A673 (cell line): ENCODE results near the gene RNF2. TPM values are rescaled to one million over a fixed set of nuclear protein-coding genes. Genes with fewer than 3 reads are reported as not detected.

Experiments used
- BruUV-seq: library from RNA; stranded (reverse); fragments of 400-500 nt; replicated peaks from 2 replicates; lab custom pipeline; 2021; lab: Mats Ljungman, UMichigan
- CTCF ChIA-PET: fragments of 300-600 bp; sonication (Branson Sonifier 250); formaldehyde crosslinking; loops from one replicate; lab custom pipeline; 2022; ENCODE audit warnings: antibody characterized with exemption; lab: Charles Lee
- POLR2A ChIA-PET: fragments of 300-600 bp; sonication (Branson Sonifier 250); formaldehyde crosslinking; loops from one replicate; lab custom pipeline; 2022; ENCODE audit warnings: antibody characterized with exemption; ENCODE audit not compliant: low non-redundant PET; lab: Charles Lee
- DNase-seq: peaks from one replicate; pipeline ENCODE4 v3.0.0-alpha.2; 2015; ENCODE audit warnings: low spot score
- H3K27ac ChIP-seq: fragments of 200-600 bp; sonication (generic); 2 replicates; pipeline ENCODE4 v1.5.1; 2016; ENCODE audit warnings: mixed run types, low read depth, mild to moderate bottlenecking, mixed read lengths, antibody characterized with exemption, low read length; ENCODE audit not compliant: poor library complexity, severe bottlenecking
- H3K27me3 ChIP-seq: fragments of 200-600 bp; sonication (generic); replicated peaks from 2 replicates; pipeline ENCODE4 v1.6.1; 2017; ENCODE audit warnings: mixed run types, low read depth, mild to moderate bottlenecking, mixed read lengths, antibody characterized with exemption, low read length; ENCODE audit not compliant: insufficient read depth, poor library complexity
- H3K36me3 ChIP-seq: fragments of 200-600 bp; sonication (generic); 2 replicates; pipeline ENCODE4 v1.6.1; 2016; ENCODE audit warnings: mixed run types, mild to moderate bottlenecking, mixed read lengths, antibody characterized with exemption, low read length; ENCODE audit not compliant: insufficient read depth, poor library complexity, severe bottlenecking
- H3K4me1 ChIP-seq: fragments of 200-600 bp; sonication (generic); 2 replicates; pipeline ENCODE4 v1.6.1; 2017; ENCODE audit warnings: mixed run types, mild to moderate bottlenecking, mixed read lengths, antibody characterized with exemption, low read length; ENCODE audit not compliant: insufficient read depth, poor library complexity, severe bottlenecking
- H3K4me3 ChIP-seq: fragments of 200-600 bp; sonication (generic); 2 replicates; pipeline ENCODE4 v1.5.1; 2016; ENCODE audit warnings: low read depth, mixed run types, mild to moderate bottlenecking, mixed read lengths, low read length; ENCODE audit not compliant: poor library complexity, severe bottlenecking
- H3K9me3 ChIP-seq: fragments of 200-600 bp; sonication (generic); 2 replicates; pipeline ENCODE4 v1.6.1; 2016; ENCODE audit warnings: mixed run types, low read depth, mild to moderate bottlenecking, mixed read lengths, antibody characterized with exemption, low read length; ENCODE audit not compliant: poor library complexity, severe bottlenecking
- CTCF ChIP-seq: fragments of 300-800, 200-600 bp; sonication (generic); conservative IDR thresholded peaks from 2 replicates; pipeline ENCODE4 v1.5.1; 2017; ENCODE audit warnings: low read depth, mild to moderate bottlenecking, antibody characterized with exemption, low read length, moderate library complexity, mixed read lengths
- EZH2 ChIP-seq: fragments of 200-600 bp; sonication (generic); IDR thresholded peaks from 2 replicates; pipeline ENCODE4 v1.6.1; 2017; ENCODE audit warnings: borderline replicate concordance, low read depth, mild to moderate bottlenecking, mixed read lengths, antibody characterized with exemption, low read length; ENCODE audit not compliant: poor library complexity, severe bottlenecking
- intact Hi-C: fragments of 100-400 bp; cut with micrococcal nuclease; formaldehyde crosslinking; loops from one replicate; pipeline ENCODE4 v1.10.0; 2022; ENCODE audit not compliant: unreplicated experiment
- total RNA-seq: library from RNA; stranded (reverse); gene quantifications from 2 replicates; pipeline ENCODE4 v1.2.3, GENCODE V29; 2021

RNF2 gene
- total RNA-seq, 1 experiment from 2014 or later: 50.8 TPM

DNA sequence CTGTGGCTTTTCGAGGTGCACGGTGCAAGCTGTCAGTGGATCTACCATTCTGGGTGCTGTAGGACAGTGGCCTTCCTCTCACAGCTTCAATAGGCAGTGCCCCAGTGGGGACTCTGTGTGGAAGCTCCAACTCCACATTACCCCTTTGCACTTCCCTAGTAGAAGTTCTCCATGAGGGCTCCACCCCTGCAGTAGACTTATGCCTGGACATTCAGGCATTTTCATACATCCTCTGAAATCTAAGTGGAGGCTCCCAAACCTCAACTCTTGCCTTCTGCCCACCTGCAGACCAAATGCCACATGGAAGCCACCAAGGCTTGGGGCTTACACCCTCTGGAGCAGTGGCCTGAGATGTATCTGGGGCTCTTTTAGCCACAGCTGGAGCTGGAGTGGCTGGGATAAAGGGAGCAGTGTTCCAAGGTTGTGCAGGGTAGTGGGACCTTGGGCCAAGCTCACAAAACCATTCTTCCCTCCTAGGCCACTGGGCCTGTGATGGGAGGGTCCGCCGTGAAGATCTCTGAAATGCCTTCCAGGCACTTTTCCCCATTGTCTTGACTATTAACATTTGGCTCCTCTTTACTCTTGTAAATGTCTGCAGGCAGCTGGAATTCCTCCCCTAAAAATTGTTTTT, 18.0 kb upstream of the RNF2 start:
- POLR2A ChIA-PET: no interaction called here
- no peaks in the 10 kb centered on the region for H3K27me3 ChIP-seq
- CTCF ChIA-PET: no interaction called here

DNA sequence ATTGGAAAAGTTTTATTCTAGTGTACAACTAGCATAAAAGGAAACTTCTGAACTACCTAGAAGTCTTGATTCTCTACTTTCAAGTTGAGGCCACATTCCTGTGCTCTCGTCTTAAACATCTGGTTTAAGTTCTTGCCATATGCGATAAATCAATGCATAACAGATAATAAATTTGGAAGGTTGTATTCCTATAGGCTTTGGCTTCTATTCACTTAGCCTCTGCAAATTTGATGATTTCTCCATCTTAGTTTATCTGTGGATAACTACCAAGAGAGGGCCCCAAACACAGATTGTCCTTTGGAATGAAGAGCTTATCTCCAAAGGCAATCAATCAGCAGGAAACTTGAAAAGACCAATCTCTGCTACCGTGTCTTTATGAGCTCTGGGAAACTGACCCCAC, 11.7 kb upstream of the RNF2 start:
- ChIA-PET POLR2A (no interaction called here), CTCF (interaction anchor here (0.7 kb wide), 1 partner anchor 1479 kb away, joined by 6 read pairs; no protein-coding TSS in a partner anchor)
- intact Hi-C loops: no loop called here
- BruUV-seq: no TSS peak
- no peak overlapping the region for H3K27ac ChIP-seq
- no peak overlapping the region for H3K4me3 ChIP-seq
- H3K4me1 ChIP-seq: no peaks in the 10 kb centered on the region
- no peak for DNase-seq
- no peaks in the 10 kb centered on the region for H3K36me3 ChIP-seq
- TF ChIP-seq EZH2 (no peak), CTCF (no peak)
- no peaks in the 10 kb centered on the region for H3K27me3 ChIP-seq
- H3K9me3 ChIP-seq: no peaks in the 10 kb centered on the region

More for the DNA sequence above, 18.0 kb upstream of the RNF2 start:
- H3K27ac ChIP-seq: no peak overlapping the region
- no peak for TF ChIP-seq EZH2
- no peak for TF ChIP-seq CTCF
- no peaks in the 10 kb centered on the region for H3K4me1 ChIP-seq
- no peak overlapping the region for H3K4me3 ChIP-seq
- no peak for DNase-seq
- no peaks in the 10 kb centered on the region for H3K36me3 ChIP-seq
- intact Hi-C loops: no loop called here
- peaks cover 21% of the 10 kb centered on the region for H3K9me3 ChIP-seq
- no TSS peak for BruUV-seq

DNA sequence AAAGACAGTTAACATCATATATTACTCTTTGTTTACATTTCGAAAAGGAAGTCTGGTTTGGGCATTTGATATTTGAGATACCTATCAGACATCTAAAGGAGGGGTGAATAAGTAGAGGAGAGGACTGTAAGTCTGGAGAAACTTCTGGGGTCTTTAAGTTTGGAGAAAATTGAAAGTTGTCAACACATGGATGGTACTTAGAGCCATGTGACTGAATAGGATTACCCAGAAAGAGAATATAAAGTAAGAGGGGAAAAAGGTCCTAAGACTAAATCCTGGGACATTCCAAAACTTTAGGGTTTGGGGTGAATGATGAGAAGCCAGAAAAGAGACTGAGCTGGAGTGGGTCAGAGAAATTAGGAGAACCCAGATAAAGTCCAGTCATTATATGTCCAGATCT, 10.1 kb upstream of the RNF2 start:
- POLR2A ChIA-PET: interaction anchor here (0.6 kb wide), 1 partner anchor 370 kb away, joined by 3 read pairs; no protein-coding TSS in a partner anchor
- intact Hi-C loops: no loop called here
- TF ChIP-seq EZH2 (no peak), CTCF (no peak)
- Histone ChIP-seq H3K27ac (no peak overlapping the region), H3K4me1 (no peaks in the 10 kb centered on the region), H3K9me3 (no peaks in the 10 kb centered on the region), H3K4me3 (no peak overlapping the region), H3K27me3 (no peaks in the 10 kb centered on the region), H3K36me3 (no peaks in the 10 kb centered on the region)
- DNase-seq: no peak
- BruUV-seq: no TSS peak
- CTCF ChIA-PET: no interaction called here
